HG03066 (cell line): Measurements from ENCODE around the gene ISL1.

Experiments used
- ATAC-seq: cut with Tn5 transposase; IDR thresholded peaks from one replicate; pipeline ENCODE4 v1.9.1; 2021; ENCODE audit warnings: low read depth; ENCODE audit not compliant: unreplicated experiment

Gene ISL1

GRCh38 chr5:51383131-51384121 is at the start of gene ISL1:
Gene ISL1 (plus strand): TSS chr5:51383448. CDS start chr5:51383672, 224 bp downstream.
- no peak for ATAC-seq

- ATAC-seq, result no peak
Measured at GRCh38 chr5:51336878-51337277, 46.4 kb upstream of the ISL1 start.

- ATAC-seq, result no peak
Measured at GRCh38 chr5:51345106-51345505, 38.1 kb upstream of the ISL1 start.

- no peak for ATAC-seq
Measured at GRCh38 chr5:51347157-51347556, 36.1 kb upstream of the ISL1 start.

GRCh38 chr5:51347704-51348103 is 35.5 kb upstream of the ISL1 start:
- ATAC-seq, result no peak

- ATAC-seq, result no peak
Measured at GRCh38 chr5:51371052-51371451, 12.2 kb upstream of the ISL1 start.

GRCh38 chr5:51373880-51374523 is 9.2 kb upstream of the ISL1 start:
- ATAC-seq, result no peak

GRCh38 chr5:51375084-51375483 is 8.2 kb upstream of the ISL1 start:
- ATAC-seq, result no peak

GRCh38 chr5:51376509-51376908 is 6.7 kb upstream of the ISL1 start:
- no peak for ATAC-seq

GRCh38 chr5:51377151-51378060 is 5.8 kb upstream of the ISL1 start:
- ATAC-seq, result no peak

GRCh38 chr5:51378061-51378409 is 5.2 kb upstream of the ISL1 start:
- ATAC-seq, result no peak

- no peak for ATAC-seq
Measured at GRCh38 chr5:51378448-51379330, 4.6 kb upstream of the ISL1 start.

GRCh38 chr5:51379331-51379700 is 3.9 kb upstream of the ISL1 start:
- no peak for ATAC-seq

- no peak for ATAC-seq
Measured at GRCh38 chr5:51380603-51381207, 2.5 kb upstream of the ISL1 start.

GRCh38 chr5:51381761-51382474 is 1.3 kb upstream of the ISL1 start:
- ATAC-seq, result no peak

- no peak for ATAC-seq
Measured at GRCh38 chr5:51382521-51383130, 622 bp upstream of the ISL1 start.

GRCh38 chr5:51384281-51384840 is 1.1 kb downstream of the ISL1 start:
- ATAC-seq, result no peak

- no peak for ATAC-seq
Measured at GRCh38 chr5:51385216-51385615, 2.0 kb downstream of the ISL1 start.
